ENCODE results near the gene C9orf50.
"Not testable (repeated sequence)": the region's sequence is repeated elsewhere in the genome, so short reads cannot be mapped to it uniquely, and the experiment has no call there.

C9orf50 gene

DNA sequence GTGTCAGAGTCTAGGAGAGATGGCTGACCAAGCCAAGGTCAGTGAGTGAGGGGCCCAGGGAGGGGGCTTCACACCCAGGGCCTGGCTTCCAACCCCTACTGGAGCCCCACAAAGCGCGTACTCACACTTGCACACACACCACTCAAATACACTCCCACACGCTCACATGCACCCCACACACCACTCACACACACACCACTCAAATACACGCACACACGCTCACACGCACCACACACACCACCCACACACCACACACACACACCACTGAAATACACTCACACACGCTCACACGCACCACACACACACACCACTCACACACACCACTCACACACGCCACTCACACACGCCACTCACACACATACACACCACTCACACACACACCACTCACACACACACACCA, 26.7 kb upstream of the C9orf50 start:
- DNase-seq: no peak

DNA sequence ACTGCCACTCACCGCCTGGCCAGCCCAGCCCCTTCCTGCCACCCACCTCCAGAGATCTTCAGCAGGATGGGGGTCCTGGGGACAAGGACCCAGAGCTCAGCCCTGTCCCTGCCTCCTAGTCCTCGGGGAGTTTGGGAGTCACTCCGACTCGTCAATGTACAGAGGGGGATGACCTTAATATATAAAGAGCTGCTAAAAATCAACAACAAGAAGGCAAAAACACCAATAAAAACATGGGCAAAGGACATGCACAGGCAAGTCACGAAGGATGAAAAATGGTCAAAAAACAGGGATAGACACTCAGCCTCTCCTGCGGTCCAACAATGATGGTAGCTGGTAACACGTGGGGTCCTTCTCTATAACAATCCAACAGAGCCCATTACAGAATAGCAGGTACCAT, 25.8 kb upstream of the C9orf50 start:
- DNase-seq: no peak

DNA sequence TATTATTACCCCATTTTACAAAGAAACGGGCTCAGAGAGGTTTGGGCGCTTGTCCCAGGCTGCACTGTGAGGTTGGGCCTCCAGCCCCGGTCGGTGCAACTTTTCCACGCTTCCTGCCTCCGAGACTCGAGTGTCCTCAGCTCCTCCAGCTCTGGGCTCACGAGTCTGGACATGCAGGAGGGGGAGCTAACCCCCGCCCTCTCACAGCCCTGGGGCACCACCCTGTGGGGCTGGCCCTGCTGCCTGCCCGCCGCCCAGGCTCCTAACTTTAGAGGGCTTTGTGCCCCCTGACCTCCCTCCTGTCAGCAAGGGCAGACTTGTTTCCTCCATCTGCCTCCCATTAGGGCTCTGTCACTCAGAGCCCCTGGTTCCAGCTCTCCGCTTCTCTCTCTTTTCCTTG, 25.4 kb upstream of the C9orf50 start:
- DNase-seq: no peak

DNA sequence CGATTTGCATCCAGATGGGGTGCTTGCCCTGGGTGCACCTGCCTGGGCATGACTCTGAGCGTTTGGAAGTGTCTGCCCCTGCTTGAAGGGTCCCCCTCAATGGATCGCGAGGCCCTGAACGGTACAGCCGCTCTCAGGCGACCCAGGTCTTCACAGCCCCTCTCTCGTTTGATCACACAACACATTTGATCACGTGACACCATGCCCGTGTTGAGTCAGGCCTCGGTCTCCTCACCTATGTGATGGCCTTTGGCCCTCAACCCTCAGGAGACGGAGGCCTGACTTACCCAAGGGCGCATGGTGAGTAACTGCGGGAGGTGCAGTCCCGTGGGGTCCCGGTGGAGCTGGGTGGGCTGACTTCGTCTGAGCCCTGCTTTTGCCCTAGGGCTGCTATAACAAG, 24.0 kb upstream of the C9orf50 start:
- no peak for DNase-seq

- DNase-seq: no peak
Measured at GRCh38 chr9:129644365-129644764, 23.5 kb upstream of the C9orf50 start.

DNA sequence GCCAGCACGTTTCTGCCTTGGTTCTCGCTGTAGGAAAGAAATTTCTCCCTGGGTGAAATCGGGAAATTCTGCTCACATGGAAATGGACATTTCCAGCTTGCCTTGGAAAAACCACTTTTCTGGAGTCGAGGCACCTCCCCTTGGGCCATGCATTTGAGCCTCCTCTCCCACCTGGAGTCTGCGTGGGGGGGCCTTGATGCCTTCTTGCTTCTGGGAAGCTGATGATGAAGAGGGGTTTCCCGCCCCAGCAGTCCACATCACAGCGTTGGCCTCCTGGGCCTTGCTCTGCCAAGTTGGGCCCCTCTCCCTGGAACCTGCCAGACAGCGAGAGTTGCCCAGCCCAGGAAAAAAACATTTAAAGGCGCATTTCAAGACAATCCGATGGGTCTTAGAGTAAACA, 22.8 kb upstream of the C9orf50 start:
- DNase-seq: no peak

DNA sequence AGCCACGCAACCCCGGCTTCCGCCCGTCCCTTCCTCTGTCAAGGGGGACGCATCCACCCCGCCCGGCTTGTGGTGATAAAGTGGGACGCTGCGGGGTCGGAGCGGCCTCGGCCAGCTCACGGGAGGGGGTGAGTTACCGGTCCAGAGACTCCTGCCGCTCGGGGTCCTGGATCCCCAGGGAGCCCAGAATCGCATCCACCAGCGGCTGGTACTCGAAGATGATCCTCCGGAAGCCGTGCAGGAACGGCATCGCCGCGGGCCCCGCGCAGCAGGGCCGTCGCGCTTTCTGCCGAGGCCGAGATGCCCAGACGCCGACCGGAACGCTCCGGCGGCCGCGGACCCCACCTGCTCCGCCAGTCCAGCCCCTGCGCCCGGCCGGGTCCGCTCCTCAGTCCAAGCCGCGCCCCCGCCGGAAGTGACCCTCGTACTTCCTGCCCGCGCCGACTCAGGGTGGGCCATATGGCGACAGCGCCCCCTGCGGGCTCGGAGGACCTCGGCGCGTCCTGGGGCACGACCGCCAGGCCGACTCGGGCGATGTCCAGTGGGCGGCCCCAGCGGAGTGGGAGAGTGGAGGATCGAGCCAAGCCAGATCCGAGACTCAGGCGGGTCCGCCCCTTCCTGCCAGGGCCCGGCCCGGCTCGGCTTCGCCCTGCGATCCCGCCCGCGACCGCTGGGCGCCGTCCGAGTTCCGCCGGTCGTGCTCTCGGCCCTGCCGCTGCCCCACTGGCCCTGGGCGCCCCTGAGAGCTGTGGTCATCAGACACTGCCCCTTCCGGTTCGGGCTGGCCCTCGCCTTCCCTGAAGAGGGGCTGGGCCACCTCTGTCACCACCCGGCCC, 21.1 kb upstream of the C9orf50 start, which contains the start of gene ASB6:
ASB6 (minus strand) TSS at position 402 of the 836 bp plus-strand sequence; CDS start at position 250, 152 bp downstream.
- DNase-seq: peak; percentile 87

DNA sequence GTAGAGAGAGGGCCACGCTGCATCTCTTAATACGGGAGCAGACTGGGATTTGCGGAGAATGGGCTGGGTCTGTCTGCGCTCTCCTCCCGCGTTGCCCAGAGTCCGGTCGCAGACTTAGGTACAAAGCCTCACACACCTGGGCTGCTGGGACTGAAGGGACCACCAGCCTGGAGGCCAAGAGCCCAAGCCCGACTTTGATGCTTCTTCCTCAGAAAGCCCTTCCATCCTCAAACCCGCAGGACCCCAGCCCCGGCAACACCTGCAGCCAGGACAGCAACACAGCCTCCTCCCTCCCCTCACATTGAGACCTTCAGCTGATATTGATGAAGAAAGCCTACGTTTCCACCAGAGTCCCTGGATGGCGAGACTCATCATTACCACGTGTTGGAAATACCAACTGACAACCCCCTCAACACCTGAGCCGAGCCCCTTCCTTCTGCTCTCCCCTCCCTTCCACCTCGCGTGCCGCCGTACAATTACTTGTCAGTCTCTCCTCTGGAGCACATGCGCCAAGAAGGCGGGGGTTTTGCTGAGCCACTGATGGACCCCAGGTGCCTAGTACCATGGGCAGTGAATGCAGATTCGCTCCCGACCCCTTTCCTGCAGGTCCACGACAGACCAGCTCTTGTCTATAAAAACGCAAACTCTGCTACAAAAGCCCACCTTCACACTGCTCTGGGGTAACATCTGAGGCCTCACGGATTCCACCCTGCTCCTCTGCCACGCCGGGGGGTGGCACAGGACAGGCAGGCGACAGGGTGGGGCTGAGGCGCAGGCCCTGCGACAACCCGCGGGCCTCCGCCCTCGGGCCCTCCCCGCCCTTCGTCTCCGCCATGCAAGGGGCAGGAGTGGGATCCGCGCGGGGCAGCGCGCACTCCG, 20.2 kb upstream of the C9orf50 start:
- no peak for DNase-seq

GRCh38 chr9:129640086-129640870, 19.4 kb upstream of the C9orf50 start:
- DNase-seq: peak; percentile 83

DNA sequence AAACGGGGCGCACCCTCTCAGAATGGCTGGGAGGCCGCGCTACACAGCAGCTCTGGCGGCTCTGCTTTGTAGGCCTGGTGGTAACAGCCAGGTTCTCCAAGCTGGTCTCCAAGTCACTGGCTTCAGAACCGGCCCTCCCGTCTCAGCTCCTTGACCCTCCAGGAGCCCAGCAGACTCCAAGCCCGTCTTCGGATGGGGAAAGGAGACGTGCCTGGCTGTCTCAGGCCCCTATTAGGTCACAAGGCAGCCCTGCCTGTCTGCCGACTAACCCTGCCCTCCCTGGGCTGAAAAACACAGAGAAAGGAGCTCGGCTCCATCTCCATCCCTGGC, 18.8 kb upstream of the C9orf50 start:
- no peak for DNase-seq

DNA sequence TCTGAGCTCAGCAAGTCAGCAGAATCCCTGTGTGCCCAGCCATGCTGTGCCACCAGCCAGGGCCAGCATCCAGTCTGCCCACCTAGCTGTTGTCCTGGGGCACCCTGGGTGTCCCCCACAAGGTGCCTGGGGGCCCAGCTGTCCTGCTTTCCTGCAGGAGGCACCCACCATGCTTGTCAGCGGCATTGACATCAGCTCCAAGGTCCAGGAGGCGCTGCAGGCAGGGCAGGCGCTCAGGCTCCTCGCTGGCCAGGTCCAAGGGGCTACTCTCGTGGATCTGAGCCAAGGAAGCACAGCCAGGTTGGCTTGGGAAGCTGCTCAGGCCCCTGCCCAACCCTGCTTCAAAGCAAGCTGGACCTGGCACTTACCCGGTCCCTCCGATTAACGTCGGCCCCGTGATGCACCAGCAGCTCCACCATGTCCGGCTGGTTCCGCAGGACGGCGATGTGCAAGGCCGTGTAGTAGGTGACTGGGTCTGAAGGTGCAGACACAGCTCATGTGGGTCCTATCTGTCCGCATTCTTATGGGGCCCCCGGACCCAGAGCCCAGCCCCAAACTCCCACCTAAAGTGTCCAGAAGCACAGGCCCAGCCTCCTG, 18.2 kb upstream of the C9orf50 start:
- no peak for DNase-seq

- DNase-seq: no peak
Measured at GRCh38 chr9:129637673-129638439, 17.0 kb upstream of the C9orf50 start.

- DNase-seq: no peak
Measured at GRCh38 chr9:129637102-129637501, 16.2 kb upstream of the C9orf50 start.

DNA sequence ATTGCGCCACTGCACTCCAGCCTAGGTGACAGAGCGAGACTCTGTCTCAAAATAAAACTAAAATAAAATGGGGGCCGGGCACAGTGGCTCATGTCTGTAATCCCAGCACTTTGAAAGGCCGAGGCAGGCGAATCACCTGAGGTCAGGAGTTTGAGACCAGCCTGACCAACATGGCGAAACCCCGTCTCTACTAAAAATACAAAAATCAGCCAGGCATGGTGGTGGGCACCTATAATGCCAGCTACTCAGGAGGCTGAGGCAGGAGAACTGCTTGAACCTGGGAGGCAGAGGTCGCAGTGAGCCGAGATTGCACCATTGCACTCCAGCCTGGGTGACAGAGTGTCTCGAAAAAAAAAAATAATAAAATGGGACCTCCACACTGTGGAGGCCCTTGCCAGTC, 15.4 kb upstream of the C9orf50 start:
- not testable (repeated sequence) for DNase-seq

DNA sequence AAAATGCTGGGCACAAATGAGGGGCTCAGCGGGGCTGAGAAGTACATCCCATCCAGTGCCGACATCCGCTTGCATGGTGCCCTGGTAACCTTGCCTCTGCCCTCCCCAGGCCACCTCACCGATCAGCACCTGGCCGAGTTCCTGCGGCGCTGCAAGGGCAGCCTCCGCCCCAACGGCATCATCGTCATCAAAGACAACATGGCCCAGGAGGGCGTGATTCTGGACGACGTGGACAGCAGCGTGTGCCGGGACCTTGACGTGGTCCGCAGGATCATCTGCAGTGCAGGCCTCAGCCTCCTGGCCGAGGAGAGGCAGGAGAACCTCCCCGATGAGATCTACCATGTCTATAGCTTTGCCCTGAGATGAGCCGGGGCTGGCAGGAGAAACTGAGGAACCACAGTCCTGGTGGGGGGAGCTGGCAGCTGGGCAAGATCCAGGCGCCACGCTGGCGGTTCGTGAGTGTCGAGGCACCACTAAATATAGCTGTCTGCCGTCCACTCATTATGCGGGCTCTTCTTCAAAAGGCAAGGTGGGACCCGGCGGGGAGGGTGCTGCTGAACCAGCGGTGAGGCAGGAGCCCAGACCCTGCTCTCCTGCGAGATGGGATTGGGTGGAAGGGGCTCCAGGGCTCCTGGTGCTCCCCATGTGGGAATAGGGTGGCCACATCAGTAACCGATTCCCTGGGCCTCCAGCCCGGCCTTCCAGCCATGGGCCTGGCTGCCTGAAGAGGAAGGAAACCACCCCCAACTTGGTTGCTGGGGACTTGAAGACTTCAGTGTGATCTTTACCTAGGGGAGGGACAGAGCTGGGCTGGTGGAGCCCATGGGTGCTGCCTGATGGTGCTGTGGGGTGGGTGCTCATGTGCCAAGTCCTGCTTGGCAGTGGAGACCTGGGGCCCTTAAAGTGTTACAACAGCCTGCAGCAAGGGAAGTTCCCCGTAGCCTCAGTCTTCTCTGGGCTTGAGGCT, 14.5 kb upstream of the C9orf50 start:
- DNase-seq: no peak

- DNase-seq: no peak
Measured at GRCh38 chr9:129633848-129634247, 12.9 kb upstream of the C9orf50 start.

DNA sequence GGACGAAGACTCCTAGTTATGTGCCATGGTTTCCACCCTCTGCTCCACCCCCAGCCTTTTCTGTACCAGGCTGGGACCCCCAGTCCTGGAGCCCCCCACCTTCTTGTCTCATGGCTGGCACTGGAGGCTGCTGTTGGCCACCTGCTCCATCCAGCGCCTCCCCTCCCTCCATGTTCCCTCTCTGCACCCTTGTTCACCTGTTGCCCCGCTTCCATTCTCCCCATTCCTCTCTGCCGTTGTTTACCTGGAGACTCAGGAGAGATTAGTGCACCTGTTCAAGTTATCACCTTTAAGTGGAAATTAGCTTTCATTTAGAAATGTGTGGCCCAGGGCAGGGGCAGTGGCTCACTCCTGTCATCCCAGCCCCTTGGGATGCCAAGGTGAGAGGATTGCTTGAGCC, 12.3 kb upstream of the C9orf50 start:
- no peak for DNase-seq

- DNase-seq: no peak
Measured at GRCh38 chr9:129632460-129632859, 11.6 kb upstream of the C9orf50 start.

GRCh38 chr9:129631674-129632129, 10.8 kb upstream of the C9orf50 start:
- no peak for DNase-seq

DNA sequence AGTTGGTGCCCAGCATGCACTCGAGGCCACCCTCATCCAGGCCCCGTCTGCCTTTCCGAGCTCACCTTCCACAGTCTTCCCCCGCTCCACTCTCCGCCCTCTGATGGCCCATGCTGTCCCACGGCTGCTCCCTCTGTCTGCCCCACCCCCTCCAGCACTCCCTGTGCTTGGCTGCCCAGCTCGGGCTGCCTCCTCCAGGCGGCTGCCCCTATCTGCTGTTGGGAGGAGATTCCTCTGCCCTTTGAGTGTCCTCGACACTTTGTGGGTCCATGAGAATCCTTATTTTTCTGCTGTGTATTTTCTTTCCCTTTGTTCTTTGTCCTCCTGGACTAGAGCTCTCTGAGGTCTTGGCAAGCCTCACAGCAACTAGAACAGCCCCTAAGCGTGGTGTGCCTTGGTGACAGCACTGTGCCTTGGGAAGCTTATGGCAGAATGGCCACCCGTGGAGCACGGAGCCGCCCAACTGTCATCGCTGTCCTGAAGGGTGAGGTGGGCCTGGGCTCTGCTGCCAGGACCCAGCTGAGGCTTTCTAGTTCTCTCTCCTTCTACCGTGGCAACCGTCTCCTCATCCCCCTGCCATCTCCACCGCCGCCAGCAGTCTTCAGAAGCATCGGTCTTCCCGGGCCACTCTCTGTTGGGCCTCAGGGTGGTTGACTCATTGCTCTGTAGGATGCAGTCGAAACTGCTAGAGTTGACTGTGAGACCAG, 10.2 kb upstream of the C9orf50 start:
- no peak for DNase-seq

Measured in NCI-H2227 treated with DMSO at 0.1 percent for 48 hours (cell line).